ENCODE data around the gene DOCK9.

DNA sequence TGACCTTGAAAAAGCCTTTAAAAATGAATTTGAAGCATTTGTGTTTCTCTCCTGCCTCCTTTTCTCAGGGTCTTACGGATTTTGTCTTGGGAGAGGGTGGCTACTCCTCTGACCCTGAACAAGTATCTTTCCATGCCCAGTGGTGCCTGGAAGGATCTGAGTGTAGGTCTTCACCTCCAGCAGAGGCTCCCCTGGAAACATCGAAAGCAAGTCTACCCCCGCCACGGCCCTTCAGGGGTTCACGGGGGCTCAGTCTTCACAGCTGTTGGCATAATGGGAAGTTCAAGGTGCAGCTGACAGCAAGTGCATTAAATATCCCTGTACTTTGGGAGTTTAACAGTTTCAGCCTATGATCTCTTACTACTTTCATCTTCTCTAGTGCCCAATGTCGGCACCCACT, 182.6 kb downstream of the DOCK9 start:
- TF ChIP-seq, protein P1, sequence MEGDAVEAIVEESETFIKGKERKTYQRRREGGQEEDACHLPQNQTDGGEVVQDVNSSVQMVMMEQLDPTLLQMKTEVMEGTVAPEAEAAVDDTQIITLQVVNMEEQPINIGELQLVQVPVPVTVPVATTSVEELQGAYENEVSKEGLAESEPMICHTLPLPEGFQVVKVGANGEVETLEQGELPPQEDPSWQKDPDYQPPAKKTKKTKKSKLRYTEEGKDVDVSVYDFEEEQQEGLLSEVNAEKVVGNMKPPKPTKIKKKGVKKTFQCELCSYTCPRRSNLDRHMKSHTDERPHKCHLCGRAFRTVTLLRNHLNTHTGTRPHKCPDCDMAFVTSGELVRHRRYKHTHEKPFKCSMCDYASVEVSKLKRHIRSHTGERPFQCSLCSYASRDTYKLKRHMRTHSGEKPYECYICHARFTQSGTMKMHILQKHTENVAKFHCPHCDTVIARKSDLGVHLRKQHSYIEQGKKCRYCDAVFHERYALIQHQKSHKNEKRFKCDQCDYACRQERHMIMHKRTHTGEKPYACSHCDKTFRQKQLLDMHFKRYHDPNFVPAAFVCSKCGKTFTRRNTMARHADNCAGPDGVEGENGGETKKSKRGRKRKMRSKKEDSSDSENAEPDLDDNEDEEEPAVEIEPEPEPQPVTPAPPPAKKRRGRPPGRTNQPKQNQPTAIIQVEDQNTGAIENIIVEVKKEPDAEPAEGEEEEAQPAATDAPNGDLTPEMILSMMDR (IDR thresholded peaks at IDR 0.05): no peak
- TF ChIP-seq EP300 (IDR thresholded peaks at IDR 0.05) (no peak), POLR2A (IDR thresholded peaks at IDR 0.05) (no peak)

Data from ovary (tissue), 3 donors.